Activated CD4-positive, alpha-beta memory T cell treated with anti-CD3 and anti-CD28 coated beads for 36 hours (primary cell): ENCODE measurements around the gene NKAIN1. TPM values are rescaled to one million over a fixed set of nuclear protein-coding genes. Genes with fewer than 3 reads are reported as not detected.
"Not testable (repeated sequence)": the region's sequence is repeated elsewhere in the genome, so short reads cannot be mapped to it uniquely, and the experiment has no call there.

Experiments used
- CTCF ChIA-PET: fragments of 350-600 bp; sonication (Branson Sonifier 250); formaldehyde crosslinking; loops from one replicate; lab custom pipeline; 2021; ENCODE audit warnings: antibody characterized with exemption, inconsistent platforms; lab: Charles Lee
- POLR2A ChIA-PET: fragments of 350-600 bp; sonication (Branson Sonifier 250); formaldehyde crosslinking; loops from one replicate; lab custom pipeline; 2021; ENCODE audit warnings: antibody characterized with exemption; lab: Charles Lee
- DNase-seq: peaks from one replicate; pipeline ENCODE4 v3.0.0-alpha.2; 2020
- H3K27ac Mint-ChIP-seq: one replicate; pipeline ENCODE4 v1.8.0; 2021; ENCODE audit warnings: mixed read lengths
- H3K27me3 Mint-ChIP-seq: one replicate; pipeline ENCODE4 v1.8.0; 2021; ENCODE audit warnings: mixed read lengths
- H3K36me3 Mint-ChIP-seq: one replicate; pipeline ENCODE4 v1.8.0; 2021; ENCODE audit warnings: mixed read lengths
- H3K4me1 Mint-ChIP-seq: one replicate; pipeline ENCODE4 v1.8.0; 2021; ENCODE audit warnings: low read depth, mixed read lengths
- H3K4me3 Mint-ChIP-seq: one replicate; pipeline ENCODE4 v1.8.0; 2021; ENCODE audit warnings: mild to moderate bottlenecking, mixed read lengths
- H3K9me3 Mint-ChIP-seq: one replicate; pipeline ENCODE4 v1.8.0; 2021; ENCODE audit warnings: mixed read lengths
- intact Hi-C: fragments of 100-400 bp; cut with micrococcal nuclease; formaldehyde crosslinking; loops from one replicate; pipeline ENCODE4 v1.15.1; 2023
- total RNA-seq, 2 experiments: library from RNA; stranded (reverse); gene quantifications; one replicate each; pipeline ENCODE4 v1.2.3, GENCODE V29; 2021

NKAIN1 gene
- total RNA-seq, 2 experiments from 2014 or later: not detected

DNA sequence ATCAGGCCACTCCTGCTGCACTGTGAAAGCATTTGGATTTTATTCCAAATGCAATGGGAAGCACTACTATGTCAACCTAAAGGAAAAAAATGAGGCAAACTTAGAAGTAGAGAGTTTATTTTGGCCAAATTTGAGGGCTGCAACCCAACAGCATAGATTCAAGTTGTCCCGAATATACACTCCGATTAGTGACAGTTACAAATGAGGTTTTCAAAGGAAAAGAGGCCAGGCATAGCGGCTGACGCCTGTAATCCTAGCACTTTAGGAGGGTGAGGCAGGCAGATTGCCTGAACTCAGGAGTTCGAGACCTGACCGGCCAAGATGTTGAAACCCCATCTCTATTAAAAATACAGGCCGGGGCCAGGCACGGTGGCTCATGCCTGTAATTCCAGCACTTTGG, 95.2 kb downstream of the NKAIN1 start:
- Mint-ChIP-seq H3K27ac (no peak overlapping the region), H3K9me3 (no peaks in the 10 kb centered on the region), H3K4me3 (no peak overlapping the region), H3K36me3 (no peaks in the 10 kb centered on the region), H3K27me3 (no peaks in the 10 kb centered on the region), H3K4me1 (no peaks in the 10 kb centered on the region)
- ChIA-PET POLR2A (no interaction called here), CTCF (interaction anchor here (1.3 kb wide), 1 partner anchor 405 kb away, joined by 3 read pairs; no protein-coding TSS in a partner anchor)
- intact Hi-C loops: no loop called here
- no peak for DNase-seq

DNA sequence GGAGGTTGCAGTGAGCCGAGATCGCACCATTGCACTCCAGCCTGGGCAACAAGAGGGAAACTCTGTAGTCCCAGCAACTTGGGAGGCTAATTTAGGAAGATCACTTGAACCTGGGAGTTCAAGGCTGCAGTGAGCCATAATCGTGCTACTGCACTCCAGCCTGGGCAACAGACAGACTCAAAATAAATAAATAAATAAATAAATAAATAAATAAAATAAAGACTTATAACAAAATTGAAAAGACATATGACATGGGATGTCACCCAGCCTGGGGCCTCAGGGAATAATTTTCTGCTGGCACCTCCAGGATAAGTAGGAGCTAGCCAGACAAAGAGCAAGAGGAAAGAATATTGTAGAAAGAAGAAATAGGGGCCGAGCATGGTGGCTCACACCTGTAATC, 96.2 kb downstream of the NKAIN1 start:
- Mint-ChIP-seq H3K36me3 (no peaks in the 10 kb centered on the region), H3K9me3 (no peaks in the 10 kb centered on the region)
- intact Hi-C loops: no loop called here

DNA sequence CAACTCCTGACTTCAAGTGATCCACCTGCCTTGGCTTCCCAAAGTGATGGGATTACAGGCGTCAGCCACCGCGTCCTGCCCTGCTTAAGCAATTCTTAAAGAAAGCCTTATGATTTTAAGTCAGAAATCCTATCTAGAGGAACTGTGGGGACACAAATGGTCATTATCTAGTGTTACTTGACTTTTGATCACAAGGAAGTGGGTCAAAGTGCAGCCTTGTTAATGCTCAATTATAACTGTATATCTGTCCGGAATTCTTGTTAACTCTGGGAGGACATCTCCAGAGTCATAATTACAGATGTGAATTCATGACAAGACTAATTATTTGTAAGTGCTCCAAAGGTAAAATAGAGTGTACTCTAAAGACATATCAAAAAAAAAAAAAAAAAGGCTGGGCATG, 97.3 kb downstream of the NKAIN1 start:
- ChIA-PET POLR2A (no interaction called here), CTCF (no interaction called here)
- H3K9me3 Mint-ChIP-seq: no peaks in the 10 kb centered on the region
- H3K4me3 Mint-ChIP-seq: no peak overlapping the region
- no peak overlapping the region for H3K27ac Mint-ChIP-seq
- no peaks in the 10 kb centered on the region for H3K27me3 Mint-ChIP-seq
- no peaks in the 10 kb centered on the region for H3K36me3 Mint-ChIP-seq
- no peaks in the 10 kb centered on the region for H3K4me1 Mint-ChIP-seq
- intact Hi-C loops: no loop called here
- no peak for DNase-seq

More for the DNA sequence above, 96.2 kb downstream of the NKAIN1 start:
- H3K4me1 Mint-ChIP-seq: no peaks in the 10 kb centered on the region
- no peak overlapping the region for H3K4me3 Mint-ChIP-seq
- no peak for DNase-seq
- ChIA-PET CTCF (no interaction called here), POLR2A (no interaction called here)
- H3K27ac Mint-ChIP-seq: no peak overlapping the region
- no peaks in the 10 kb centered on the region for H3K27me3 Mint-ChIP-seq

DNA sequence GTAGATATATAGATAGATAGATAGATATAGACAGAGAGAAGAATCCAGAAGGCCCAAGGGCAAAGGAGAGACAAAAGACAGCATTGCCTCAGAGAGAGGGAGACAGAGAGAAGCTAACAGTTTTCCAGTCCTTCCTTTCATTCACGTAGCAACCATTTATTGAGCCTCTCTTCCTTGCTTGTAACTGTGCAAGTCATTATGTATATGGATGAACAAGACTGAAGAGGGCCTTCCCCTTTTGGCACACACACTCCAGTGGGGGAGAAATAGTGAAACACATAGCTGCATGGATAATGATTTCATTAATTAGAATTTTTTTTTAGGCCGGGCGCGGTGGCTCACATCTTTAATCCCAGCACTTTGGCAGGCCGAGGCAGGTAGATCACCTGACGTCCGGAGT, 99.4 kb downstream of the NKAIN1 start:
- CTCF ChIA-PET: no interaction called here
- H3K4me3 Mint-ChIP-seq: no peak overlapping the region
- POLR2A ChIA-PET: no interaction called here
- H3K4me1 Mint-ChIP-seq: no peaks in the 10 kb centered on the region
- DNase-seq: no peak
- H3K36me3 Mint-ChIP-seq: no peaks in the 10 kb centered on the region
- H3K27me3 Mint-ChIP-seq: no peaks in the 10 kb centered on the region
- H3K9me3 Mint-ChIP-seq: no peaks in the 10 kb centered on the region
- no peak overlapping the region for H3K27ac Mint-ChIP-seq
- intact Hi-C loops: no loop called here

DNA sequence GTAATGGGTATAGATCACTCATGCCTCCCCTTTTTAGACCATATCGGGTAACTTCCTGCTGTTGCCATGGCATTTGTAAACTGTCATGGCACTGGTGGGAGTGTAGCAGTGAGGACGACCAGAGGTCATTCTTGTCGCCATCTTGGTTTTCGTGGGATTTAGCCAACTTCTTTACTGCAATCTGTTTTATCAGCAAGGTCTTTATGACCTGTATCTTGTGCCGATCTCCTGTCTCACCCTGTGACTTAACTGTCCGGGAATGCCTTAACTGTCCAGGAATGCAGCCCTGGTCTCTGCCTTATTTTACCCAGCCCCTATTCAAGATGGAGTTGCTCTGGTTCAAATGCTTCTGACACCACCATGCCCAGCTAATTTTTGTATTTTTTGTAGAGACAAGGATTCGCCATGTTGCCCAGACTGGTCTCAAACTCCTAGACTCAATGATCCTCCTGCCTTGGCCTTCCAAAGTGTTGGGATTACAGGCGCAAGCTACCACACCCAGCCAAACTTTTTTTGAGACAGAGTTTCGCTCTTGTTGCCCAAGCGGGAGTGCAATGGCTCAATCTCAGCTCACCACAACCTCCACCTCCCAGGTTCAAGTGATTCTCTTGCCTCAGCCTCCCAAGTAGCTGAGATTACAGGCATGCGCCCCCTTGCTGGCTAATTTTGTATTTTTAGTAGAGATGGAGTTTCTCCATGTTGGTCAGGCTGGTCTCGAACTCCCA, 100.7 kb downstream of the NKAIN1 start:
- H3K4me1 Mint-ChIP-seq, CTCF ChIA-PET, H3K9me3 Mint-ChIP-seq, intact Hi-C loops, H3K27ac Mint-ChIP-seq, H3K27me3 Mint-ChIP-seq, POLR2A ChIA-PET, DNase-seq, H3K4me3 Mint-ChIP-seq, H3K36me3 Mint-ChIP-seq: not testable (repeated sequence)

DNA sequence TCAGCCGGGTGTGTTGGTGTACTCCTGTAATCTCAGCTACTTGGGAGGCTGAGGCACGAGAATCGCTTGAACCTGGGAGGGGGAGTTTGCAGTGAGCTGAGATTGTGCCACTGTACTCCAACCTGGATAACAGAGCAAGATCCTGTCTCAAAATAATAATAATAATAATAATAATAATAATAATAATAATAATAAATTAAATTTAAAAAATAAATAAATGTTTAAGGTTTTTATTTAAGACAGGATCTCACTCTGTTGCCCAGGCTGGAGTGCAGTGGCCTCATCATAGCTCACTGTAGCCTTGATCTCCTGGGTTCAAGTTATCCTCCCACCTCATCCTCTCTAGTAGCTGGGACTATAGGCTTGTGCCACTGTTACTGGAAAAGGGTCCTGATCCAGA, 101.8 kb downstream of the NKAIN1 start:
- CTCF ChIA-PET, H3K27me3 Mint-ChIP-seq, DNase-seq, H3K9me3 Mint-ChIP-seq, H3K4me3 Mint-ChIP-seq, H3K27ac Mint-ChIP-seq, H3K36me3 Mint-ChIP-seq, H3K4me1 Mint-ChIP-seq, intact Hi-C loops: not testable (repeated sequence)
- POLR2A ChIA-PET: interaction anchor here (0.6 kb wide), 1 partner anchor 1323 kb away, joined by 3 read pairs; no protein-coding TSS in a partner anchor

DNA sequence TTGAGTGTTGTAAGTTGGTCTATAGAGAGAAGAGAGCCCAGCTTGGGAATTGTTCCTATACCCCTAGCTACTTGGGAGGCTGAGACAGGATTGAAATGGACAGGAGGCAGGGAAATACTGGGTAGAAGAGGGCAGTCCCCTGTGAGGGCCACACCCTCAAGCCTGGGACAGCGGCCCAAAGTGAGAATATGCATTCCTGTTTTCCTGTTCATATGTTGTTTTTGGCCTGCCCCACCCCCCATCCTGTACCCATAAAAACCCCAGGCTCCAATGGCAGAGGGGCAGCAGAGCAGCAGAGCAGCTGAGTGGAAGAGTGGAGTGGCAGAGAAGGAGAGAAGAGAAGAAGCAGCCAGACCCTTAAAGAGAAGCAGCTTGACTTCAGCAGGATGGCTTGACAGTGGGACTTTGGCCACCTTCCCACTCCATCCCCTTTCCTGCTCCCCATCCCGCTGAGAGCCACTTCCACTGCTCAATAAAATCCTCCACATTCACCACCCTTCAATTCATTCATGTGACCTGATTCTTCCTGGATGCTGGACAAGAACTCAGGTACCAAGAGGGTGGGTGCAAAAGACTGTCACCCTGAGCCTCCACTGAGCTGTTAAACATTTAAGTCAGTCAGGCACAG, 103.6 kb downstream of the NKAIN1 start:
- Mint-ChIP-seq H3K27me3 (no peaks in the 10 kb centered on the region), H3K4me3 (no peak overlapping the region), H3K4me1 (no peaks in the 10 kb centered on the region), H3K27ac (no peak overlapping the region), H3K36me3 (no peaks in the 10 kb centered on the region), H3K9me3 (no peaks in the 10 kb centered on the region)
- intact Hi-C loops: no loop called here
- no peak for DNase-seq
- CTCF ChIA-PET: interaction anchor here (1.5 kb wide), 1 partner anchor 26 kb away, joined by 4 read pairs; no protein-coding TSS in a partner anchor
- POLR2A ChIA-PET: no interaction called here

DNA sequence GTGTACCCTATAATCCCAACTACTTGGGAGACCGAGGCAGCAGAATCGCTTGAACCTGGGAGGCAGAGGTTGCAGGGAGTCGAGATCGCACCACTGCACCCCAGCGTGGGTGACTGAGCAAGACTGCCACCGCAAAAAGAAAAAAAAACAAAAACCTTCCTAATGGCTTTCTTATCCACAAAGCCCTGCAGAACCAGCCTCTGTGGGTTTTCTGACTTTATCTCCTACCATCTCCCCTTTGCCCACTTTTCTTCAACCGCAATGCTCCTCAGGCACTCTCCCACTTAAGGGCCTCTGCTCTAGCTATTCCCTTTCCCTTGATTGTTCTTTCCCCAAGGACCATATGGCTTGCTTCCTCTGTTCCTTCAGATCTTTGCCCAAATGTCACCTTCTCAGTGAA, 106.3 kb downstream of the NKAIN1 start:
- intact Hi-C loops: no loop called here
- ChIA-PET CTCF (no interaction called here), POLR2A (no interaction called here)
- H3K36me3 Mint-ChIP-seq: no peaks in the 10 kb centered on the region
- no peak for DNase-seq
- no peaks in the 10 kb centered on the region for H3K4me1 Mint-ChIP-seq
- no peak overlapping the region for H3K4me3 Mint-ChIP-seq
- no peaks in the 10 kb centered on the region for H3K9me3 Mint-ChIP-seq
- no peak overlapping the region for H3K27ac Mint-ChIP-seq
- no peaks in the 10 kb centered on the region for H3K27me3 Mint-ChIP-seq

Other genes with a start within 250 kb of the NKAIN1 start
- gene PUM1, start 174.2 kb downstream of the NKAIN1 start, total RNA-seq: 10 to 100 TPM; 77.8 to 80.5 TPM
- gene SNRNP40, start 56.9 kb upstream of the NKAIN1 start, total RNA-seq: 10 to 100 TPM; 83.7 to 96.4 TPM
- 10 to 100 TPM; 24.4 to 29.6 TPM for gene ZCCHC17, start 57.1 kb upstream of the NKAIN1 start, total RNA-seq
- not detected for gene FABP3, start 133.2 kb upstream of the NKAIN1 start, total RNA-seq
- under 1 TPM; 0.29 to 0.34 TPM for gene SERINC2, start 173.3 kb upstream of the NKAIN1 start, total RNA-seq